Lung (tissue), 12 donors: ENCODE data around the gene CYB5D1. TPM values are rescaled to one million over a fixed set of nuclear protein-coding genes. Genes with fewer than 3 reads are reported as not detected.

Experiments
- ATAC-seq: fragments of 200-7000 bp; cut with Tn5 transposase; one replicate; pipeline ENCODE4 v1.9.1; 2020; ENCODE audit warnings: moderate number of reproducible peaks; ENCODE audit not compliant: insufficient read depth, low FRiP score
- DNase-seq, 3 donors: peaks; one replicate each; pipeline ENCODE4 v3.0.0-alpha.2; 2013 to 2017
- H3K27ac ChIP-seq, 2 donors: one replicate each; pipeline ENCODE4 v1.5.1; 2013; ENCODE audit warnings: mild to moderate bottlenecking in 2 of 2, moderate library complexity in 2 of 2, control low read depth in 1 of 2, inconsistent platforms in 1 of 2, low read depth in 1 of 2, low read length in 1 of 2
- H3K27me3 ChIP-seq, 3 donors: one replicate each; pipeline ENCODE4 v1.5.1; 2013; ENCODE audit warnings: low read length in 2 of 3; ENCODE audit not compliant: control insufficient read depth in 3 of 3, insufficient read depth in 3 of 3
- H3K36me3 ChIP-seq, 4 donors: one replicate each; pipeline ENCODE4 v1.5.1; 2013; ENCODE audit warnings: low read length in 4 of 4, mild to moderate bottlenecking in 1 of 4, moderate library complexity in 1 of 4; ENCODE audit not compliant: control insufficient read depth in 4 of 4, insufficient read depth in 4 of 4
- H3K4me1 ChIP-seq, 5 donors: one replicate each; pipeline ENCODE4 v1.5.1; 2013; ENCODE audit warnings: low read length in 5 of 5, mild to moderate bottlenecking in 2 of 5, moderate library complexity in 1 of 5; ENCODE audit not compliant: control insufficient read depth in 5 of 5, insufficient read depth in 5 of 5
- H3K4me3 ChIP-seq: one replicate; pipeline ENCODE4 v1.5.1; 2013; ENCODE audit warnings: mild to moderate bottlenecking, control low read depth, moderate library complexity
- H3K9ac ChIP-seq, 2 donors: one replicate each; pipeline ENCODE4 v1.5.1; 2013; ENCODE audit warnings: low read length in 2 of 2, control low read depth in 1 of 2; ENCODE audit not compliant: insufficient read depth in 1 of 2
- H3K9me3 ChIP-seq, 4 donors: one replicate each; pipeline ENCODE4 v1.5.1; 2013; ENCODE audit warnings: low read length in 3 of 4, mild to moderate bottlenecking in 1 of 4, moderate library complexity in 1 of 4; ENCODE audit not compliant: control insufficient read depth in 4 of 4, insufficient read depth in 3 of 4
- WGBS, 2 donors: extraction: QIAGEN DNeasy Blood & Tissue Kit; methylation state at CpG; one replicate each; pipeline ENCODE4 v1.1.7; 2013; 5-methylcytosine and 5-hydroxymethylcytosine counted together
- polyA plus RNA-seq, 2 donors: library from polyadenylated mRNA; stranded (reverse); fragments of 200-250 nt; gene quantifications; one replicate each; pipeline ENCODE4 v1.2.1, GENCODE V29; 2013
- total RNA-seq, 2 donors: library from RNA; depleted of rRNA in 1 of 2; stranded (reverse); fragments of >200 nt in 1 of 2; gene quantifications; one replicate each; pipeline ENCODE4 v1.2.1, GENCODE V29; 2014 to 2021
- TF ChIP-seq, protein P1 (sequence below): IDR thresholded peaks from 2 replicates; pipeline ENCODE4 v1.5.1; 2012; ENCODE audit warnings: mild to moderate bottlenecking; ENCODE audit errors: control extremely low read depth, extremely low read depth
- donor health status: control.
- donor health status: control.
- donor health status: Bipolar disorder and iron deficiency.
- donor health status: healthy.
- donor health status: DM: yes; HTN: yes; CAD: no.

Gene CYB5D1
- total and polyA plus RNA-seq, 4 donors, result 5.5 to 21.6 (median 14.0) TPM

- peaks cover 0 to 3% (median 2%) of the 10 kb centered on the region in 5 donors for H3K4me1 ChIP-seq
- H3K27ac ChIP-seq, result peak overlapping the region in 1 of 2 donors; percentile 11
- 32 to 60% methylated on average over 5 of the region's 5 CpGs for WGBS, 2 donors
- H3K4me3 ChIP-seq, result no peak overlapping the region
- H3K36me3 ChIP-seq, result peaks cover 0 to 20% (median 6%) of the 10 kb centered on the region in 4 donors
- H3K9me3 ChIP-seq, result no peaks in the 10 kb centered on the region
- no peak for DNase-seq
- TF ChIP-seq, protein P1, sequence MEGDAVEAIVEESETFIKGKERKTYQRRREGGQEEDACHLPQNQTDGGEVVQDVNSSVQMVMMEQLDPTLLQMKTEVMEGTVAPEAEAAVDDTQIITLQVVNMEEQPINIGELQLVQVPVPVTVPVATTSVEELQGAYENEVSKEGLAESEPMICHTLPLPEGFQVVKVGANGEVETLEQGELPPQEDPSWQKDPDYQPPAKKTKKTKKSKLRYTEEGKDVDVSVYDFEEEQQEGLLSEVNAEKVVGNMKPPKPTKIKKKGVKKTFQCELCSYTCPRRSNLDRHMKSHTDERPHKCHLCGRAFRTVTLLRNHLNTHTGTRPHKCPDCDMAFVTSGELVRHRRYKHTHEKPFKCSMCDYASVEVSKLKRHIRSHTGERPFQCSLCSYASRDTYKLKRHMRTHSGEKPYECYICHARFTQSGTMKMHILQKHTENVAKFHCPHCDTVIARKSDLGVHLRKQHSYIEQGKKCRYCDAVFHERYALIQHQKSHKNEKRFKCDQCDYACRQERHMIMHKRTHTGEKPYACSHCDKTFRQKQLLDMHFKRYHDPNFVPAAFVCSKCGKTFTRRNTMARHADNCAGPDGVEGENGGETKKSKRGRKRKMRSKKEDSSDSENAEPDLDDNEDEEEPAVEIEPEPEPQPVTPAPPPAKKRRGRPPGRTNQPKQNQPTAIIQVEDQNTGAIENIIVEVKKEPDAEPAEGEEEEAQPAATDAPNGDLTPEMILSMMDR, result no peak
- H3K27me3 ChIP-seq, result no peaks in the 10 kb centered on the region
- no peak for ATAC-seq
- no peak overlapping the region for H3K9ac ChIP-seq
These were observed 10.1 kb downstream of the CYB5D1 start for GRCh38 chr17:7867881-7868329.

DNA sequence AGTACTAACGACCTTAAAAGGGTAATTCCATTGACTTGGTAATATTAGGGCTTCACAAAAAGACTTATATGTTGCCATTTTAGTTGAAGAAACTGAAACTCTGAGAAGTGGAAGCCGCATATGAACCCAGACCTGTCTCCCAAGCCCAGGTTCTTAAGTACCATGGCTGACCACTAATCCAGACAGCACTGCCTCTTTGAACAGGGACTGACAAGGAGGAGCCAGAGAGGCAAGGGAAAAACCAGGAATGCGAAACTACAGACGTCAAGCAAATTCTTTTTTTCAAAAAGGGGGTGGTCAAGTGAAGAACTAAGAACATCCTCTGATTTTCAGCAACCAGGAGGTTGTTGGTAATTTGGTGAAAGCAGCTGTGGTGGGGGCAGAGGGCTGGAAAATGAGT lies 15.2 kb downstream of the CYB5D1 start:
- Histone ChIP-seq H3K4me1 (peaks cover 0 to 3% (median 0%) of the 10 kb centered on the region in 5 donors), H3K27ac (peak overlapping the region in 1 of 2 donors; percentile 56), H3K9me3 (no peaks in the 10 kb centered on the region), H3K27me3 (no peaks in the 10 kb centered on the region), H3K4me3 (no peak overlapping the region), H3K36me3 (peaks cover 3 to 23% (median 8%) of the 10 kb centered on the region in 4 donors), H3K9ac (peak overlapping the region in 1 of 2 donors; percentile 49)
- DNase-seq, result no peak
- ATAC-seq, result no peak
- TF ChIP-seq, protein P1, result no peak
- WGBS, 2 donors, result 61 to 76% methylated on average over 4 of the region's 4 CpGs

GRCh38 chr17:7875804-7876370 lies 18.1 kb downstream of the CYB5D1 start:
- Histone ChIP-seq H3K36me3 (peaks cover 3 to 29% (median 12%) of the 10 kb centered on the region in 4 donors), H3K27ac (no peak overlapping the region), H3K4me1 (peaks cover 0 to 3% (median 0%) of the 10 kb centered on the region in 5 donors), H3K9me3 (no peaks in the 10 kb centered on the region), H3K27me3 (no peaks in the 10 kb centered on the region), H3K9ac (no peak overlapping the region), H3K4me3 (no peak overlapping the region)
- WGBS, 2 donors, result 63 to 77% methylated on average over 2 of the region's 2 CpGs
- ATAC-seq (no peak), DNase-seq (no peak)
- TF ChIP-seq, protein P1, result no peak
